Right lobe of liver (tissue), 6 donors: ENCODE measurements around the gene SNAPC5. TPM values are rescaled to one million over a fixed set of nuclear protein-coding genes. Genes with fewer than 3 reads are reported as not detected.

Experiments
- ATAC-seq, 4 donors: fragments of 200-7000 bp; cut with Tn5 transposase; one replicate each; pipeline ENCODE4 v1.9.1; 2020; ENCODE audit warnings: mild to moderate bottlenecking in 4 of 4, moderate library complexity in 4 of 4
- DNase-seq, 3 donors: peaks; one replicate each; pipeline ENCODE4 v3.0.0-alpha.2; 2020
- H3K27ac ChIP-seq, 3 donors: fragments of 200-600 bp; one replicate each; pipeline ENCODE4 v1.8.0; 2022
- H3K27me3 ChIP-seq, 2 donors: fragments of 200-600 bp; one replicate each; pipeline ENCODE4 v1.8.0; 2022
- H3K36me3 ChIP-seq, 4 donors: fragments of 200-600 bp; sonication (generic) in 1 of 4; one replicate each; pipeline versions ENCODE4 v1.5.1 to v1.8.0; 2017 to 2022; ENCODE audit warnings: control low read depth in 1 of 4
- H3K4me1 ChIP-seq, 4 donors: fragments of 200-600 bp; sonication (generic) in 1 of 4; one replicate each; pipeline versions ENCODE4 v1.5.1 to v1.8.0; 2017 to 2022; ENCODE audit warnings: control low read depth in 1 of 4
- H3K4me3 ChIP-seq, 3 donors: fragments of 200-600 bp; one replicate each; pipeline ENCODE4 v1.8.0; 2022
- H3K9me3 ChIP-seq, 4 donors: fragments of 200-600 bp; sonication (generic) in 1 of 4; one replicate each; pipeline versions ENCODE4 v1.5.1 to v1.8.0; 2017 to 2022; ENCODE audit warnings: control low read depth in 1 of 4
- CTCF ChIP-seq, 4 donors: fragments of 200-600 bp in 3 of 4; fragments of 450-650 bp in 1 of 4; IDR thresholded peaks; one replicate each; pipeline versions ENCODE4 v1.5.1 to v1.8.0; 2016 to 2022; ENCODE audit warnings: antibody characterized with exemption in 4 of 4, mild to moderate bottlenecking in 2 of 4
- POLR2A ChIP-seq: fragments of 450-650 bp; IDR thresholded peaks from one replicate; pipeline ENCODE4 v1.6.1; 2017; ENCODE audit warnings: antibody characterized with exemption, mild to moderate bottlenecking
- WGBS: methylation state at CpG from one replicate; pipeline ENCODE4 v1.1.6; 2018; ENCODE audit warnings: low coverage, low lambda C conversion rate; ENCODE audit not compliant: insufficient coverage; ENCODE audit errors: missing lambda C conversion rate; 5-methylcytosine and 5-hydroxymethylcytosine counted together
- intact Hi-C, 2 donors: fragments of 100-400 bp; cut with DNase I; formaldehyde crosslinking; loops; one replicate each; pipeline versions ENCODE4 v1.11.2 to v1.14.1; 2022
- microRNA-seq, 2 donors: library from miRNA; unstranded; fragments of <30 nt; microRNA quantifications; one replicate each; pipeline ENCODE4, GENCODE V29; 2019 to 2020
- small RNA-seq, 2 experiments: library from RNA; depleted of rRNA; stranded (forward); fragments of <200 nt; gene quantifications; one replicate each; pipeline ENCODE3, GENCODE V24; 2016
- total RNA-seq, 6 experiments: library from RNA; depleted of rRNA in 2 of 6; stranded (reverse); fragments of >200 nt in 2 of 6; fragmentation: NEBNext Ultra II Directional in 3 of 6; extraction: Animal tissue kit (Norgen Biotek cat#: 25700) in 3 of 6; gene quantifications; one replicate each; pipeline versions ENCODE4 v1.1.0 to v1.2.4, GENCODE V29; 2016 to 2023
- donor health status: DM: no; HTN: yes; CAD: no.
- donor health status: DM: no; HTN: no; CAD: no.
- donor health status: DM: no; HTN: no; CAD: no.
- donor health status: DM: no; HTN: yes; CAD: no.
- donor health status: DM: no; HTN: yes; CAD: no.

SNAPC5 gene
- total RNA-seq, 6 experiments from 2014 or later = 11.8 to 23.1 (median 16.2) TPM

- intact Hi-C loops = no loop called here
- WGBS = 89% methylated on average over 4 of the region's 4 CpGs
- DNase-seq (no peak), ATAC-seq (peak in 1 of 4 donors; percentile 14)
- Histone ChIP-seq H3K4me1 (peaks cover 0 to 15% (median 2%) of the 10 kb centered on the region in 4 donors), H3K9me3 (no peaks in the 10 kb centered on the region), H3K36me3 (no peaks in the 10 kb centered on the region), H3K27me3 (no peaks in the 10 kb centered on the region), H3K27ac (peak overlapping the region in 1 of 3 donors; percentile 61), H3K4me3 (no peak overlapping the region)
- TF ChIP-seq CTCF (IDR thresholded peaks at IDR 0.05) = no peak
- no peak for TF ChIP-seq POLR2A
Measured at GRCh38 chr15:66452420-66452819, 45.1 kb downstream of the SNAPC5 start.

Small RNA genes within 50 kb of the gene (microRNA-seq; reads per million reads assigned to microRNA genes)
- 0 to 0.64 reads per million in 2 donors for gene MIR4512

Small RNA genes within 50 kb of the gene (small RNA-seq; reads per million reads assigned to genes)
- gene MIR4512 = 0 to 0.10 reads per million in 2 experiments
- gene RF01159 = 0 reads per million in 2 experiments
- 0 reads per million in 2 experiments for gene SNORD16
- gene SNORD18A = 0 reads per million in 2 experiments
- gene SNORD18B = 0 reads per million in 2 experiments
- gene SNORD18C = 0 reads per million in 2 experiments

Other genes starting within 250 kb of the SNAPC5 start
- gene MEGF11, start 244.0 kb downstream of the SNAPC5 start, total RNA-seq = not detected
- gene DIS3L, start 204.2 kb downstream of the SNAPC5 start, total RNA-seq = 10 to 100 TPM; 16.1 to 32.3 (median 19.6) TPM
- gene TIPIN, start 141.1 kb downstream of the SNAPC5 start, total RNA-seq = 1 to 10 TPM; 2.4 to 5.1 (median 2.9) TPM
- gene MAP2K1, start 110.8 kb downstream of the SNAPC5 start, total RNA-seq = 10 to 100 TPM; 25.7 to 68.8 (median 53.9) TPM
- 1,000 to 10,000 TPM in 2 of 6 experiments, 100 to 1,000 TPM in 4; 643 to 1,390 (median 819) TPM for gene RPL4, start 7.1 kb upstream of the SNAPC5 start, total RNA-seq
- 1 to 10 TPM; 1.1 to 4.9 (median 2.5) TPM for gene ZWILCH, start 7.6 kb upstream of the SNAPC5 start, total RNA-seq
- gene LCTL, start 68.2 kb upstream of the SNAPC5 start, total RNA-seq = not detected
- 10 to 100 TPM; 10.5 to 17.2 (median 12.3) TPM for gene SMAD6, start 204.5 kb upstream of the SNAPC5 start, total RNA-seq